GM23338 (cell line): Measurements from ENCODE around the gene RHEBL1. TPM values are rescaled to one million over a fixed set of nuclear protein-coding genes. Genes with fewer than 3 reads are reported as not detected.

Source experiments
- EZH2 ChIP-seq: fragments of 200-600 bp; sonication (generic); IDR thresholded peaks from one replicate; pipeline ENCODE4 v1.8.0; 2017; ENCODE audit warnings: antibody characterized with exemption, mild to moderate bottlenecking, low read depth; ENCODE audit not compliant: unreplicated experiment
- EZH2phosphoT487 ChIP-seq: fragments of 200-600 bp; sonication (generic); IDR thresholded peaks from one replicate; pipeline ENCODE4 v1.8.1; 2018; ENCODE audit warnings: antibody characterized with exemption; ENCODE audit not compliant: unreplicated experiment
- JUNB ChIP-seq: IDR thresholded peaks from one replicate; pipeline ENCODE4 v1.6.1; 2016; ENCODE audit warnings: antibody characterized with exemption; ENCODE audit not compliant: unreplicated experiment
- NANOG ChIP-seq: IDR thresholded peaks from 2 replicates; pipeline ENCODE4 v1.6.1; 2016; ENCODE audit warnings: antibody characterized with exemption, borderline replicate concordance
- POLR2AphosphoS5 ChIP-seq: IDR thresholded peaks from 2 replicates; pipeline ENCODE4 v1.6.1; 2016; ENCODE audit warnings: antibody characterized with exemption, low read depth
- STAT1 ChIP-seq: IDR thresholded peaks from one replicate; pipeline ENCODE4 v1.6.1; 2016; ENCODE audit warnings: antibody characterized with exemption; ENCODE audit not compliant: unreplicated experiment
- ZNF114 ChIP-seq: fragments of 250-450 bp; sonication (Bioruptor Pico); IDR thresholded peaks from 2 replicates; pipeline ENCODE4 v1.5.0; 2020; ENCODE audit warnings: mild to moderate bottlenecking, moderate library complexity
- polyA plus RNA-seq: library from polyadenylated mRNA; unstranded; fragments of >200 nt; fragmentation: Nextera tagmentation; extraction: Ambion mirVana; gene quantifications from 2 replicates; pipeline ENCODE4 v1.2.1, GENCODE V29; 2016
- total RNA-seq: library from RNA; depleted of rRNA; stranded (reverse); fragments of >200 nt; shearing (Covaris generic); gene quantifications from 2 replicates; pipeline ENCODE4 v1.2.3, GENCODE V29; 2014
- TF ChIP-seq, protein P1 (sequence below): fragments of 250-450 bp; sonication (Bioruptor Pico); IDR thresholded peaks from 2 replicates; pipeline ENCODE4 v1.5.0; 2020; ENCODE audit warnings: mild to moderate bottlenecking, moderate library complexity
- TF ChIP-seq, protein P2 (sequence below): IDR thresholded peaks from one replicate; pipeline ENCODE4 v1.6.1; 2018; ENCODE audit warnings: antibody characterized with exemption; ENCODE audit not compliant: unreplicated experiment

Gene RHEBL1
- total and polyA plus RNA-seq, 2 experiments from 2014 or later: 9.4 to 11.8 TPM

DNA sequence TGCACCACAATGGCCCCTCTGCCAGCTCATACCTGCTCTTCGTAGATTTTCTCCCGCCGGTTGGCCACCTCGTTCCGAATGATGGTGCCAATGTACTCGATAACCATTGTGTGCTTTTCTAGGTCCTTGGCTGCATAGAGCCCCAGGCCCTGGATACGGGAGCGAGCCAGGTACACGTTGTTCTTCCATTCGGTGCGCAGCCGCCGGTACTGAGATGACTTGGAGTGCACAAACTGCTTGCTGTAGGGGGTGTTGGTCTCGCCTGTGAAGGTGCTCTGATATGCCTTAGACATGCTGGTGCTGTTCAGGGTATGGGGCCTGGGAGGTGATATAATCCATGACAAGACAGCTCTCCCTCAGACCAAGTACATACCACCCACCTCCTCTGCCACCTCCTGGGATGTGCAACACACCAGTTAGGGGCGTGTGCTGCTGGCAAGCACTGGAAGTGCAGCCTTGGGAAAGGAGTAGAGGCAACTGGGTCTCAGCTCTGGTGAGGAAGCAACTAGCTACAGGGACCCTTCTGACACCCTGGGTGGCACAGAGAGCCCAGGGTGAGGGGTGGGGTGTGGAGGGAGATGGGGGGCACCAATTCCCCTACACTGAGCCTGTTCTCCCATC is 47.1 kb downstream of the RHEBL1 start (continued):
- TF ChIP-seq, protein P1, sequence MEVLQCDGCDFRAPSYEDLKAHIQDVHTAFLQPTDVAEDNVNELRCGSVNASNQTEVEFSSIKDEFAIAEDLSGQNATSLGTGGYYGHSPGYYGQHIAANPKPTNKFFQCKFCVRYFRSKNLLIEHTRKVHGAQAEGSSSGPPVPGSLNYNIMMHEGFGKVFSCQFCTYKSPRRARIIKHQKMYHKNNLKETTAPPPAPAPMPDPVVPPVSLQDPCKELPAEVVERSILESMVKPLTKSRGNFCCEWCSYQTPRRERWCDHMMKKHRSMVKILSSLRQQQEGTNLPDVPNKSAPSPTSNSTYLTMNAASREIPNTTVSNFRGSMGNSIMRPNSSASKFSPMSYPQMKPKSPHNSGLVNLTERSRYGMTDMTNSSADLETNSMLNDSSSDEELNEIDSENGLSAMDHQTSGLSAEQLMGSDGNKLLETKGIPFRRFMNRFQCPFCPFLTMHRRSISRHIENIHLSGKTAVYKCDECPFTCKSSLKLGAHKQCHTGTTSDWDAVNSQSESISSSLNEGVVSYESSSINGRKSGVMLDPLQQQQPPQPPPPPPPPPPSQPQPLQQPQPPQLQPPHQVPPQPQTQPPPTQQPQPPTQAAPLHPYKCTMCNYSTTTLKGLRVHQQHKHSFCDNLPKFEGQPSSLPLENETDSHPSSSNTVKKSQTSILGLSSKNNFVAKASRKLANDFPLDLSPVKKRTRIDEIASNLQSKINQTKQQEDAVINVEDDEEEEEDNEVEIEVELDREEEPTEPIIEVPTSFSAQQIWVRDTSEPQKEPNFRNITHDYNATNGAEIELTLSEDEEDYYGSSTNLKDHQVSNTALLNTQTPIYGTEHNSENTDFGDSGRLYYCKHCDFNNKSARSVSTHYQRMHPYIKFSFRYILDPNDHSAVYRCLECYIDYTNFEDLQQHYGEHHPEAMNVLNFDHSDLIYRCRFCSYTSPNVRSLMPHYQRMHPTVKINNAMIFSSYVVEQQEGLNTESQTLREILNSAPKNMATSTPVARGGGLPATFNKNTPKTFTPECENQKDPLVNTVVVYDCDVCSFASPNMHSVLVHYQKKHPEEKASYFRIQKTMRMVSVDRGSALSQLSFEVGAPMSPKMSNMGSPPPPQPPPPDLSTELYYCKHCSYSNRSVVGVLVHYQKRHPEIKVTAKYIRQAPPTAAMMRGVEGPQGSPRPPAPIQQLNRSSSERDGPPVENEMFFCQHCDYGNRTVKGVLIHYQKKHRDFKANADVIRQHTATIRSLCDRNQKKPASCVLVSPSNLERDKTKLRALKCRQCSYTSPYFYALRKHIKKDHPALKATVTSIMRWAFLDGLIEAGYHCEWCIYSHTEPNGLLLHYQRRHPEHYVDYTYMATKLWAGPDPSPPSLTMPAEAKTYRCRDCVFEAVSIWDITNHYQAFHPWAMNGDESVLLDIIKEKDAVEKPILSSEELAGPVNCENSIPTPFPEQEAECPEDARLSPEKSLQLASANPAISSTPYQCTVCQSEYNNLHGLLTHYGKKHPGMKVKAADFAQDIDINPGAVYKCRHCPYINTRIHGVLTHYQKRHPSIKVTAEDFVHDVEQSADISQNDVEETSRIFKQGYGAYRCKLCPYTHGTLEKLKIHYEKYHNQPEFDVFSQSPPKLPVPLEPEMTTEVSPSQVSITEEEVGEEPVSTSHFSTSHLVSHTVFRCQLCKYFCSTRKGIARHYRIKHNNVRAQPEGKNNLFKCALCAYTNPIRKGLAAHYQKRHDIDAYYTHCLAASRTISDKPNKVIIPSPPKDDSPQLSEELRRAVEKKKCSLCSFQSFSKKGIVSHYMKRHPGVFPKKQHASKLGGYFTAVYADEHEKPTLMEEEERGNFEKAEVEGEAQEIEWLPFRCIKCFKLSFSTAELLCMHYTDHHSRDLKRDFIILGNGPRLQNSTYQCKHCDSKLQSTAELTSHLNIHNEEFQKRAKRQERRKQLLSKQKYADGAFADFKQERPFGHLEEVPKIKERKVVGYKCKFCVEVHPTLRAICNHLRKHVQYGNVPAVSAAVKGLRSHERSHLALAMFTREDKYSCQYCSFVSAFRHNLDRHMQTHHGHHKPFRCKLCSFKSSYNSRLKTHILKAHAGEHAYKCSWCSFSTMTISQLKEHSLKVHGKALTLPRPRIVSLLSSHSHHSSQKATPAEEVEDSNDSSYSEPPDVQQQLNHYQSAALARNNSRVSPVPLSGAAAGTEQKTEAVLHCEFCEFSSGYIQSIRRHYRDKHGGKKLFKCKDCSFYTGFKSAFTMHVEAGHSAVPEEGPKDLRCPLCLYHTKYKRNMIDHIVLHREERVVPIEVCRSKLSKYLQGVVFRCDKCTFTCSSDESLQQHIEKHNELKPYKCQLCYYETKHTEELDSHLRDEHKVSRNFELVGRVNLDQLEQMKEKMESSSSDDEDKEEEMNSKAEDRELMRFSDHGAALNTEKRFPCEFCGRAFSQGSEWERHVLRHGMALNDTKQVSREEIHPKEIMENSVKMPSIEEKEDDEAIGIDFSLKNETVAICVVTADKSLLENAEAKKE (CRISPR knock-in tag): no peak
- TF ChIP-seq EZH2: no peak
- TF ChIP-seq POLR2AphosphoS5: no peak
- no peak for TF ChIP-seq ZNF114 (CRISPR knock-in tag)
- no peak for TF ChIP-seq EZH2phosphoT487
- TF ChIP-seq STAT1: no peak
- TF ChIP-seq, protein P2, sequence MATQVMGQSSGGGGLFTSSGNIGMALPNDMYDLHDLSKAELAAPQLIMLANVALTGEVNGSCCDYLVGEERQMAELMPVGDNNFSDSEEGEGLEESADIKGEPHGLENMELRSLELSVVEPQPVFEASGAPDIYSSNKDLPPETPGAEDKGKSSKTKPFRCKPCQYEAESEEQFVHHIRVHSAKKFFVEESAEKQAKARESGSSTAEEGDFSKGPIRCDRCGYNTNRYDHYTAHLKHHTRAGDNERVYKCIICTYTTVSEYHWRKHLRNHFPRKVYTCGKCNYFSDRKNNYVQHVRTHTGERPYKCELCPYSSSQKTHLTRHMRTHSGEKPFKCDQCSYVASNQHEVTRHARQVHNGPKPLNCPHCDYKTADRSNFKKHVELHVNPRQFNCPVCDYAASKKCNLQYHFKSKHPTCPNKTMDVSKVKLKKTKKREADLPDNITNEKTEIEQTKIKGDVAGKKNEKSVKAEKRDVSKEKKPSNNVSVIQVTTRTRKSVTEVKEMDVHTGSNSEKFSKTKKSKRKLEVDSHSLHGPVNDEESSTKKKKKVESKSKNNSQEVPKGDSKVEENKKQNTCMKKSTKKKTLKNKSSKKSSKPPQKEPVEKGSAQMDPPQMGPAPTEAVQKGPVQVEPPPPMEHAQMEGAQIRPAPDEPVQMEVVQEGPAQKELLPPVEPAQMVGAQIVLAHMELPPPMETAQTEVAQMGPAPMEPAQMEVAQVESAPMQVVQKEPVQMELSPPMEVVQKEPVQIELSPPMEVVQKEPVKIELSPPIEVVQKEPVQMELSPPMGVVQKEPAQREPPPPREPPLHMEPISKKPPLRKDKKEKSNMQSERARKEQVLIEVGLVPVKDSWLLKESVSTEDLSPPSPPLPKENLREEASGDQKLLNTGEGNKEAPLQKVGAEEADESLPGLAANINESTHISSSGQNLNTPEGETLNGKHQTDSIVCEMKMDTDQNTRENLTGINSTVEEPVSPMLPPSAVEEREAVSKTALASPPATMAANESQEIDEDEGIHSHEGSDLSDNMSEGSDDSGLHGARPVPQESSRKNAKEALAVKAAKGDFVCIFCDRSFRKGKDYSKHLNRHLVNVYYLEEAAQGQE: no peak
- TF ChIP-seq JUNB: no peak
- TF ChIP-seq NANOG: no peak
